HG02885 (cell line): ENCODE results near the gene FAM111A.

ENCODE experiments used
- ATAC-seq: cut with Tn5 transposase; IDR thresholded peaks from one replicate; pipeline ENCODE4 v1.9.1; 2021; ENCODE audit warnings: mild to moderate bottlenecking; ENCODE audit not compliant: unreplicated experiment, poor library complexity

The FAM111A gene

GRCh38 chr11:59197991-59198390 is 55.3 kb downstream of the FAM111A start:
- ATAC-seq = no peak

GRCh38 chr11:59198726-59199125 is 56.1 kb downstream of the FAM111A start:
- no peak for ATAC-seq

- ATAC-seq = peak; percentile 73
Measured at GRCh38 chr11:59199546-59200422, 57.1 kb downstream of the FAM111A start.

GRCh38 chr11:59200423-59200746 is 57.7 kb downstream of the FAM111A start:
- peak; percentile 37 for ATAC-seq

- ATAC-seq = no peak
Measured at GRCh38 chr11:59201353-59201752, 58.7 kb downstream of the FAM111A start.
